ENCODE measurements around the gene OR51B2.

The OR51B2 gene

DNA sequence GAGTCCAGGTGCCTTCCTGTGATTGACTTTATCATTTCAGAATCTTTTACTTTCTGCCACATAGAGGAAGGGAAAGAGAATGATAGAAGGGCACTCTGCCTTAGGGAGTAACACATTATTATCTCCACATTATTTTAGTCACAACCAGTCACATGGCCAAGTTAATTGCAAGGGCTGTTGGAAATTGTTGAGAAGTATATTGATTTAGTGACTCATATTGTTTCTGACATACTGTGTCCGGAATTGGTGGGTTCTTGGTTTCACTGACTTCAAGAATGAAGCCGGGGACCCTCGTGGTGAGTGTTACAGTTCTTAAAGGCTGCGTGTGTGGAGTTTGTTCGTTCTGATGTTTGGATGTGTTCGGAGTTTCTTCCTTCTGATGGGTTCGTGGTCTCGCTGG, 31.1 kb downstream of the OR51B2 start:
- Histone ChIP-seq H3K4me1 (ENCODE audit: control insufficient read depth in 5 of 5, insufficient read depth in 5 of 5, low read length in 5 of 5) (no peaks in the 10 kb centered on the region), H3K9me3 (ENCODE audit: control insufficient read depth in 5 of 5, low read length in 5 of 5) (no peaks in the 10 kb centered on the region), H3K9ac (ENCODE audit: low read length in 5 of 5) (no peak overlapping the region), H3K27ac (ENCODE audit: low read depth, low read length) (no peak overlapping the region), H3K4me3 (ENCODE audit: low read depth in 1 of 5, low read length in 5 of 5) (no peak overlapping the region), H3K36me3 (ENCODE audit: control insufficient read depth in 5 of 5, insufficient read depth in 5 of 5, low read length in 5 of 5) (no peaks in the 10 kb centered on the region), H3K27me3 (ENCODE audit: control insufficient read depth in 5 of 5, insufficient read depth in 4 of 5, low read length in 5 of 5) (no peaks in the 10 kb centered on the region)

DNA sequence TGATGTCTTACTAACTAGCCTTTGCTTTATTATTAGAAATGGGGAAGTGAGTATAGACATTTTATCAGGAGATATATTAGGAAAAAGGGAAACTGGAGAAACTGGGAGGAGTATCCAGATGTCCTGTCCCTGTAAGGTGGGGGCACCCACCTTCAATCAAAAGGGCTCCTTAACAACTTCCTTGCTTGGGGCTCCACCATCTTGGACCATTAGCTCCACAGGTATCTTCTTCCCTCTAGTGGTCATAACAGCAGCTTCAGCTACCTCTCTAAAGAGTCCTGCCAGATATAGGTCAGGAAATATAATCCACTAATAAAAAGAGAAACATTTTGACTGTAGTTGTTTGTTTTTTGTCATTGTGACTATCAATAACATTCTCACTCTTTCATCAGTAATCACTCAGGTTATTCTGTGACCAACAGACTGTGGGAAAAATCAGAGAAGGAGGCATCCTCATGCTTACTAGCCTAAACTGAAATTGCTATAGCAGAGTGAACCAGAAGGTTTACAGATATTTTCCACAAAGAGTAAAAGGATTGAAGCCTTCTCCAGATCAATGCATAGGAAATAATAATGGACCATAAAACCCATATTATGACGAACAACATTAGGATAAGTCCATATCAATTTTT, 32.8 kb downstream of the OR51B2 start:
- Histone ChIP-seq H3K9ac (ENCODE audit: low read length in 5 of 5) (no peak overlapping the region), H3K27me3 (ENCODE audit: control insufficient read depth in 5 of 5, insufficient read depth in 4 of 5, low read length in 5 of 5) (no peaks in the 10 kb centered on the region), H3K27ac (ENCODE audit: low read depth, low read length) (no peak overlapping the region), H3K4me3 (ENCODE audit: low read depth in 1 of 5, low read length in 5 of 5) (no peak overlapping the region), H3K36me3 (ENCODE audit: control insufficient read depth in 5 of 5, insufficient read depth in 5 of 5, low read length in 5 of 5) (no peaks in the 10 kb centered on the region), H3K4me1 (ENCODE audit: control insufficient read depth in 5 of 5, insufficient read depth in 5 of 5, low read length in 5 of 5) (no peaks in the 10 kb centered on the region), H3K9me3 (ENCODE audit: control insufficient read depth in 5 of 5, low read length in 5 of 5) (no peaks in the 10 kb centered on the region)

GRCh38 chr11:5290106-5290505, 34.0 kb downstream of the OR51B2 start:
- no peak overlapping the region for H3K4me3 ChIP-seq (ENCODE audit: low read depth in 1 of 5, low read length in 5 of 5)
- no peak overlapping the region for H3K9ac ChIP-seq (ENCODE audit: low read length in 5 of 5)
- no peaks in the 10 kb centered on the region for H3K27me3 ChIP-seq (ENCODE audit: control insufficient read depth in 5 of 5, insufficient read depth in 4 of 5, low read length in 5 of 5)
- no peak overlapping the region for H3K27ac ChIP-seq (ENCODE audit: low read depth, low read length)
- H3K36me3 ChIP-seq (ENCODE audit: control insufficient read depth in 5 of 5, insufficient read depth in 5 of 5, low read length in 5 of 5) = no peaks in the 10 kb centered on the region
- H3K9me3 ChIP-seq (ENCODE audit: control insufficient read depth in 5 of 5, low read length in 5 of 5) = no peaks in the 10 kb centered on the region
- no peaks in the 10 kb centered on the region for H3K4me1 ChIP-seq (ENCODE audit: control insufficient read depth in 5 of 5, insufficient read depth in 5 of 5, low read length in 5 of 5)

- Histone ChIP-seq H3K36me3 (ENCODE audit: control insufficient read depth in 5 of 5, insufficient read depth in 5 of 5, low read length in 5 of 5) (no peaks in the 10 kb centered on the region), H3K27me3 (ENCODE audit: control insufficient read depth in 5 of 5, insufficient read depth in 4 of 5, low read length in 5 of 5) (no peaks in the 10 kb centered on the region), H3K9me3 (ENCODE audit: control insufficient read depth in 5 of 5, low read length in 5 of 5) (no peaks in the 10 kb centered on the region), H3K4me1 (ENCODE audit: control insufficient read depth in 5 of 5, insufficient read depth in 5 of 5, low read length in 5 of 5) (no peaks in the 10 kb centered on the region), H3K9ac (ENCODE audit: low read length in 5 of 5) (no peak overlapping the region), H3K27ac (ENCODE audit: low read depth, low read length) (no peak overlapping the region), H3K4me3 (ENCODE audit: low read depth in 1 of 5, low read length in 5 of 5) (no peak overlapping the region)
These were observed 34.4 kb downstream of the OR51B2 start for GRCh38 chr11:5289696-5290095.

GRCh38 chr11:5288906-5289550, 35.1 kb downstream of the OR51B2 start:
- no peaks in the 10 kb centered on the region for H3K4me1 ChIP-seq (ENCODE audit: control insufficient read depth in 5 of 5, insufficient read depth in 5 of 5, low read length in 5 of 5)
- H3K27me3 ChIP-seq (ENCODE audit: control insufficient read depth in 5 of 5, insufficient read depth in 4 of 5, low read length in 5 of 5) = no peaks in the 10 kb centered on the region
- H3K9ac ChIP-seq (ENCODE audit: low read length in 5 of 5) = no peak overlapping the region
- H3K36me3 ChIP-seq (ENCODE audit: control insufficient read depth in 5 of 5, insufficient read depth in 5 of 5, low read length in 5 of 5) = no peaks in the 10 kb centered on the region
- H3K9me3 ChIP-seq (ENCODE audit: control insufficient read depth in 5 of 5, low read length in 5 of 5) = no peaks in the 10 kb centered on the region
- no peak overlapping the region for H3K27ac ChIP-seq (ENCODE audit: low read depth, low read length)
- no peak overlapping the region for H3K4me3 ChIP-seq (ENCODE audit: low read depth in 1 of 5, low read length in 5 of 5)

GRCh38 chr11:5288108-5288905, 35.8 kb downstream of the OR51B2 start:
- no peak overlapping the region for H3K9ac ChIP-seq (ENCODE audit: low read length in 5 of 5)
- H3K27me3 ChIP-seq (ENCODE audit: control insufficient read depth in 5 of 5, insufficient read depth in 4 of 5, low read length in 5 of 5) = no peaks in the 10 kb centered on the region
- H3K4me3 ChIP-seq (ENCODE audit: low read depth in 1 of 5, low read length in 5 of 5) = no peak overlapping the region
- H3K9me3 ChIP-seq (ENCODE audit: control insufficient read depth in 5 of 5, low read length in 5 of 5) = no peaks in the 10 kb centered on the region
- H3K27ac ChIP-seq (ENCODE audit: low read depth, low read length) = no peak overlapping the region
- H3K36me3 ChIP-seq (ENCODE audit: control insufficient read depth in 5 of 5, insufficient read depth in 5 of 5, low read length in 5 of 5) = no peaks in the 10 kb centered on the region
- H3K4me1 ChIP-seq (ENCODE audit: control insufficient read depth in 5 of 5, insufficient read depth in 5 of 5, low read length in 5 of 5) = no peaks in the 10 kb centered on the region

GRCh38 chr11:5286901-5287300, 37.2 kb downstream of the OR51B2 start:
- H3K27me3 ChIP-seq (ENCODE audit: control insufficient read depth in 5 of 5, insufficient read depth in 4 of 5, low read length in 5 of 5) = no peaks in the 10 kb centered on the region

GRCh38 chr11:5286351-5286750, 37.7 kb downstream of the OR51B2 start:
- Histone ChIP-seq H3K27ac (ENCODE audit: low read depth, low read length) (no peak overlapping the region), H3K9me3 (ENCODE audit: control insufficient read depth in 5 of 5, low read length in 5 of 5) (no peaks in the 10 kb centered on the region), H3K4me3 (ENCODE audit: low read depth in 1 of 5, low read length in 5 of 5) (no peak overlapping the region), H3K36me3 (ENCODE audit: control insufficient read depth in 5 of 5, insufficient read depth in 5 of 5, low read length in 5 of 5) (no peaks in the 10 kb centered on the region), H3K27me3 (ENCODE audit: control insufficient read depth in 5 of 5, insufficient read depth in 4 of 5, low read length in 5 of 5) (no peaks in the 10 kb centered on the region), H3K4me1 (ENCODE audit: control insufficient read depth in 5 of 5, insufficient read depth in 5 of 5, low read length in 5 of 5) (no peaks in the 10 kb centered on the region), H3K9ac (ENCODE audit: low read length in 5 of 5) (no peak overlapping the region)

More at GRCh38 chr11:5286901-5287300, 37.2 kb downstream of the OR51B2 start:
- H3K4me1 ChIP-seq (ENCODE audit: control insufficient read depth in 5 of 5, insufficient read depth in 5 of 5, low read length in 5 of 5) = no peaks in the 10 kb centered on the region
- no peaks in the 10 kb centered on the region for H3K36me3 ChIP-seq (ENCODE audit: control insufficient read depth in 5 of 5, insufficient read depth in 5 of 5, low read length in 5 of 5)
- no peak overlapping the region for H3K4me3 ChIP-seq (ENCODE audit: low read depth in 1 of 5, low read length in 5 of 5)
- H3K9me3 ChIP-seq (ENCODE audit: control insufficient read depth in 5 of 5, low read length in 5 of 5) = no peaks in the 10 kb centered on the region
- no peak overlapping the region for H3K27ac ChIP-seq (ENCODE audit: low read depth, low read length)
- no peak overlapping the region for H3K9ac ChIP-seq (ENCODE audit: low read length in 5 of 5)

GRCh38 chr11:5285703-5286340, 38.3 kb downstream of the OR51B2 start:
- no peaks in the 10 kb centered on the region for H3K27me3 ChIP-seq (ENCODE audit: control insufficient read depth in 5 of 5, insufficient read depth in 4 of 5, low read length in 5 of 5)
- H3K27ac ChIP-seq (ENCODE audit: low read depth, low read length) = no peak overlapping the region
- no peak overlapping the region for H3K4me3 ChIP-seq (ENCODE audit: low read depth in 1 of 5, low read length in 5 of 5)
- no peaks in the 10 kb centered on the region for H3K36me3 ChIP-seq (ENCODE audit: control insufficient read depth in 5 of 5, insufficient read depth in 5 of 5, low read length in 5 of 5)
- no peak overlapping the region for H3K9ac ChIP-seq (ENCODE audit: low read length in 5 of 5)
- H3K4me1 ChIP-seq (ENCODE audit: control insufficient read depth in 5 of 5, insufficient read depth in 5 of 5, low read length in 5 of 5) = no peaks in the 10 kb centered on the region
- H3K9me3 ChIP-seq (ENCODE audit: control insufficient read depth in 5 of 5, low read length in 5 of 5) = no peaks in the 10 kb centered on the region

DNA sequence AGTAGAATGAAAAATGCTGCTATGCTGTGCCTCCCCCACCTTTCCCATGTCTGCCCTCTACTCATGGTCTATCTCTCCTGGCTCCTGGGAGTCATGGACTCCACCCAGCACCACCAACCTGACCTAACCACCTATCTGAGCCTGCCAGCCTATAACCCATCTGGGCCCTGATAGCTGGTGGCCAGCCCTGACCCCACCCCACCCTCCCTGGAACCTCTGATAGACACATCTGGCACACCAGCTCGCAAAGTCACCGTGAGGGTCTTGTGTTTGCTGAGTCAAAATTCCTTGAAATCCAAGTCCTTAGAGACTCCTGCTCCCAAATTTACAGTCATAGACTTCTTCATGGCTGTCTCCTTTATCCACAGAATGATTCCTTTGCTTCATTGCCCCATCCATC, 39.5 kb downstream of the OR51B2 start:
- no peak overlapping the region for H3K9ac ChIP-seq (ENCODE audit: low read length in 5 of 5)
- H3K36me3 ChIP-seq (ENCODE audit: control insufficient read depth in 5 of 5, insufficient read depth in 5 of 5, low read length in 5 of 5) = no peaks in the 10 kb centered on the region
- H3K4me1 ChIP-seq (ENCODE audit: control insufficient read depth in 5 of 5, insufficient read depth in 5 of 5, low read length in 5 of 5) = no peaks in the 10 kb centered on the region
- H3K27me3 ChIP-seq (ENCODE audit: control insufficient read depth in 5 of 5, insufficient read depth in 4 of 5, low read length in 5 of 5) = no peaks in the 10 kb centered on the region
- H3K9me3 ChIP-seq (ENCODE audit: control insufficient read depth in 5 of 5, low read length in 5 of 5) = no peaks in the 10 kb centered on the region
- no peak overlapping the region for H3K4me3 ChIP-seq (ENCODE audit: low read depth in 1 of 5, low read length in 5 of 5)
- H3K27ac ChIP-seq (ENCODE audit: low read depth, low read length) = no peak overlapping the region

All from subcutaneous abdominal adipose tissue (tissue), 5 donors.